ENCODE results near the gene ACIN1.

GRCh38 chr14:23025151-23025814 is 69.7 kb downstream of the ACIN1 start:
- TF ChIP-seq MAFG (CRISPR knock-in tag; IDR thresholded peaks at IDR 0.05) = no peak
- no peak for TF ChIP-seq ZNF629 (CRISPR knock-in tag; conservative IDR thresholded peaks at IDR 0.05)
- TF ChIP-seq CHD4 (IDR thresholded peaks at IDR 0.05; ENCODE audit: borderline replicate concordance, low read length) = no peak
- TF ChIP-seq TRIM24 (CRISPR knock-in tag; IDR thresholded peaks at IDR 0.05) = no peak
- peak; percentile 74; the same call in 1 of the 2 replicates for TF ChIP-seq TCF12 (IDR thresholded peaks at IDR 0.05)
- no peak for TF ChIP-seq TCF12 (CRISPR knock-in tag; IDR thresholded peaks at IDR 0.05)
- no peak for TF ChIP-seq SUZ12 (IDR thresholded peaks at IDR 0.05; ENCODE audit: low read depth, low read length)
- no peak for TF ChIP-seq BCLAF1 (IDR thresholded peaks at IDR 0.05)
- TF ChIP-seq PHB2 (IDR thresholded peaks at IDR 0.05; ENCODE audit: partially characterized antibody) = no peak
- no peak for TF ChIP-seq NR1H2 (CRISPR knock-in tag; IDR thresholded peaks at IDR 0.05; ENCODE audit: borderline replicate concordance, low read depth)
- TF ChIP-seq FOSL1 (CRISPR knock-in tag; IDR thresholded peaks at IDR 0.05; ENCODE audit: borderline replicate concordance) = no peak
- no peak for TF ChIP-seq TARDBP (CRISPR knock-in tag; IDR thresholded peaks at IDR 0.05)
- no peak for TF ChIP-seq ZNF224 (CRISPR knock-in tag; IDR thresholded peaks at IDR 0.05)
- no peak for TF ChIP-seq CTCF (CRISPR knock-in tag; IDR thresholded peaks at IDR 0.05)

All from HepG2 (cell line).